ENCODE results near the gene NPC1L1. TPM values are rescaled to one million over a fixed set of nuclear protein-coding genes. Genes with fewer than 3 reads are reported as not detected.

NPC1L1 gene
- total and polyA plus RNA-seq, 10 of the 15 experiments (the other 5 are each of a cell fraction or from before 2014, with no cell fraction given): 0.01 to 0.90 TPM; not detected in 8

DNA sequence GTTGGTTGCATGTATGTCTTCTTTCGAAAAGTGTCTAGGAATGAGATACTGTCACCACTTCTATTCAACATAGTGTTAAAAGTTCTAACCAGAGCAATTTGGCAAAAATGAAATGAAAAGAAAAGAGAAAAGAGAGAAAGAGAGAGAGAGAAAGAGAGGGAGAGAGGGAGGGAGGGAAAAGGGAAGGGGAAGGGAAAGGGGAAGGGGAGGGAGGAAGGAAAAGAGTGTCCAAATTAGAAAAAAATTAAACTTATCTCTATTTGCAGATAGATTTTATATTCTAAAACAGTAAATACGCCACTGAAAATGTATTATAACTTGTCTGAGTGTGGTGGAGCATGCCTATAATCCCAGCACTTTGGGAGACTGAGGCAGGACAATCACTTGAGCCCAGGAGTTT, 16.4 kb upstream of the NPC1L1 start:
- ChIA-PET SMC1A (ENCODE audit: uncharacterized antibody, unreplicated experiment) (no interaction called here), RAD21 (ENCODE audit: unreplicated experiment) (no interaction called here), CTCF (no interaction called here), POLR2A (no interaction called here)
- FAIRE-seq: no peak
- no TSS peak for BruUV-seq (replicated peaks)
- Histone ChIP-seq H3K79me2 (ENCODE audit: control insufficient read depth, insufficient read depth, low read length) (no peaks in the 10 kb centered on the region), H3K4me1 (ENCODE audit: control insufficient read depth, insufficient read depth, low read length) (no peaks in the 10 kb centered on the region), H3K4me2 (ENCODE audit: control insufficient read depth, insufficient read depth) (no peak overlapping the region), H3K27ac (ENCODE audit: control insufficient read depth, insufficient read depth) (no peak overlapping the region), H3K36me3 (ENCODE audit: control insufficient read depth in 2 of 2, insufficient read depth in 2 of 2, low read length in 1 of 2) (no peaks in the 10 kb centered on the region), H3K9ac (ENCODE audit: control insufficient read depth, insufficient read depth, low read length) (no peak overlapping the region), H2AFZ (ENCODE audit: control insufficient read depth, low read depth, low read length) (no peak overlapping the region), H3K9me3 (replicated peaks; ENCODE audit: control insufficient read depth, insufficient read depth, low read length) (no peaks in the 10 kb centered on the region), H3K27me3 (replicated peaks in 1 of 2; ENCODE audit: control insufficient read depth in 2 of 2, insufficient read depth in 2 of 2, low read length in 1 of 2) (no peaks in the 10 kb centered on the region), H4K20me1 (ENCODE audit: control insufficient read depth, insufficient read depth) (no peaks in the 10 kb centered on the region), H3K4me3 (no peak overlapping the region)
- TF ChIP-seq CBX3 (IDR thresholded peaks at IDR 0.05; ENCODE audit: borderline replicate concordance, low read depth) (no peak), MEF2A (IDR thresholded peaks at IDR 0.05; ENCODE audit: insufficient read depth, low read depth, low read length) (no peak), IRF3 (IDR thresholded peaks at IDR 0.05) (no peak), CHD2 (IDR thresholded peaks at IDR 0.05; ENCODE audit: borderline replicate concordance, low read depth, low read length) (no peak), HDAC2 (IDR thresholded peaks at IDR 0.05) (no peak)
- intact Hi-C loops (cut with micrococcal nuclease; ENCODE audit: unreplicated experiment) (no loop called here), in situ Hi-C loops (cut with MboI) (no loop called here)
- ATAC-seq: no peak
- DNase-seq (ENCODE audit: low read depth, low spot score): no peak
- 40% methylated on average over 2 of the region's 2 CpGs for WGBS (ENCODE audit: insufficient coverage, insufficient replicate concordance, low lambda C conversion rate, missing lambda C conversion rate)

DNA sequence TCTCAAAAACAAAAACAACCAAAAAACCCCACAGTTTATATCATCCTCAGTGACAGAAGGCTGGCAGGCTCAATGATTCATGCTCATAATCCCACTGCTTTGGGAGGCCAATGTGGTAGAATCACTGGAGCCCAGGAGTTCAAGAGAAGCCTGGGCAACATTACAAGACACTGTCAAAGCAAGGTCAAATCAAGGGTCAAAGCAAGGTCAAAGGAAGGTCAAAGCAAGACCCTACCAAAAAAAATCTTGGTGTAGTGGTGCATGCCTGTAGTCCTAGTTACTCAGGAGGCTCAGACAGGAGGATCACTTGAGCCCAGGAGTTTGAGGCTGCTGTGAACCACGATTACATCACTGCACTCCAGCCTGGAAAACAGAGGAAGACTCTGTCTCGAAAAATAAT, 14.2 kb upstream of the NPC1L1 start:
- H3K4me3 ChIP-seq: no peak overlapping the region
- no peaks in the 10 kb centered on the region for H3K9me3 ChIP-seq (replicated peaks; ENCODE audit: control insufficient read depth, insufficient read depth, low read length)
- H3K4me1 ChIP-seq (ENCODE audit: control insufficient read depth, insufficient read depth, low read length): no peaks in the 10 kb centered on the region
- no peak for DNase-seq (ENCODE audit: low read depth, low spot score)
- FAIRE-seq: no peak
- no peaks in the 10 kb centered on the region for H3K79me2 ChIP-seq (ENCODE audit: control insufficient read depth, insufficient read depth, low read length)
- ATAC-seq: no peak
- POLR2A ChIA-PET: no interaction called here
- no peaks in the 10 kb centered on the region for H4K20me1 ChIP-seq (ENCODE audit: control insufficient read depth, insufficient read depth)
- 37% methylated on average over 2 of the region's 2 CpGs for WGBS (ENCODE audit: insufficient coverage, insufficient replicate concordance, low lambda C conversion rate, missing lambda C conversion rate)
- no peak overlapping the region for H3K4me2 ChIP-seq (ENCODE audit: control insufficient read depth, insufficient read depth)
- H3K27ac ChIP-seq (ENCODE audit: control insufficient read depth, insufficient read depth): no peak overlapping the region
- RAD21 ChIA-PET (ENCODE audit: unreplicated experiment): no interaction called here
- CTCF ChIA-PET: no interaction called here
- no peak overlapping the region for H2AFZ ChIP-seq (ENCODE audit: control insufficient read depth, low read depth, low read length)
- SMC1A ChIA-PET (ENCODE audit: uncharacterized antibody, unreplicated experiment): no interaction called here
- H3K36me3 ChIP-seq (ENCODE audit: control insufficient read depth in 2 of 2, insufficient read depth in 2 of 2, low read length in 1 of 2): no peaks in the 10 kb centered on the region
- no peaks in the 10 kb centered on the region; a peak in 1 of 4 replicates for H3K27me3 ChIP-seq (replicated peaks in 1 of 2; ENCODE audit: control insufficient read depth in 2 of 2, insufficient read depth in 2 of 2, low read length in 1 of 2)
- BruUV-seq (replicated peaks): no TSS peak
- H3K9ac ChIP-seq (ENCODE audit: control insufficient read depth, insufficient read depth, low read length): no peak overlapping the region
- TF ChIP-seq POU2F2 (IDR thresholded peaks at IDR 0.05; ENCODE audit: borderline replicate concordance, low read depth, low read length) (no peak), ZNF207 (IDR thresholded peaks at IDR 0.05; ENCODE audit: borderline replicate concordance) (no peak), PML (IDR thresholded peaks at IDR 0.05; ENCODE audit: low read length) (no peak), RAD21 (IDR thresholded peaks at IDR 0.05; ENCODE audit: insufficient read depth, low read depth, low read length) (no peak), EZH2 (IDR thresholded peaks at IDR 0.05; ENCODE audit: borderline replicate concordance, control insufficient read depth, low read depth, low read length) (no peak), ESRRA (IDR thresholded peaks at IDR 0.05; ENCODE audit: low read length) (no peak), SREBF2 (IDR thresholded peaks at IDR 0.05; ENCODE audit: low read length) (no peak)
- TF ChIP-seq, protein P1, sequence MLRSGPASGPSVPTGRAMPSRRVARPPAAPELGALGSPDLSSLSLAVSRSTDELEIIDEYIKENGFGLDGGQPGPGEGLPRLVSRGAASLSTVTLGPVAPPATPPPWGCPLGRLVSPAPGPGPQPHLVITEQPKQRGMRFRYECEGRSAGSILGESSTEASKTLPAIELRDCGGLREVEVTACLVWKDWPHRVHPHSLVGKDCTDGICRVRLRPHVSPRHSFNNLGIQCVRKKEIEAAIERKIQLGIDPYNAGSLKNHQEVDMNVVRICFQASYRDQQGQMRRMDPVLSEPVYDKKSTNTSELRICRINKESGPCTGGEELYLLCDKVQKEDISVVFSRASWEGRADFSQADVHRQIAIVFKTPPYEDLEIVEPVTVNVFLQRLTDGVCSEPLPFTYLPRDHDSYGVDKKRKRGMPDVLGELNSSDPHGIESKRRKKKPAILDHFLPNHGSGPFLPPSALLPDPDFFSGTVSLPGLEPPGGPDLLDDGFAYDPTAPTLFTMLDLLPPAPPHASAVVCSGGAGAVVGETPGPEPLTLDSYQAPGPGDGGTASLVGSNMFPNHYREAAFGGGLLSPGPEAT (IDR thresholded peaks at IDR 0.05; ENCODE audit: low read depth): no peak
- in situ Hi-C loops (cut with MboI) (no loop called here), intact Hi-C loops (cut with micrococcal nuclease; ENCODE audit: unreplicated experiment) (no loop called here)
